ENCODE data around the gene CCNL2. TPM values are rescaled to one million over a fixed set of nuclear protein-coding genes. Genes with fewer than 3 reads are reported as not detected.

CCNL2 gene
- polyA plus RNA-seq, 1 donor: 174 TPM

GRCh38 chr1:1355416-1355815 lies 43.7 kb downstream of the CCNL2 start:
- DNase-seq: no peak

GRCh38 chr1:1354271-1355247 lies 44.6 kb downstream of the CCNL2 start:
- DNase-seq: no peak

- no peak for DNase-seq
Measured at GRCh38 chr1:1353389-1354151, 45.6 kb downstream of the CCNL2 start.

GRCh38 chr1:1352786-1353388 lies 46.2 kb downstream of the CCNL2 start:
- no peak for DNase-seq

GRCh38 chr1:1351511-1352427 lies 47.4 kb downstream of the CCNL2 start:
- DNase-seq: peak; percentile 74

GRCh38 chr1:1349256-1350012 lies 49.7 kb downstream of the CCNL2 start, which contains the start of gene DVL1:
Gene DVL1 (minus strand): TSS chr1:1349418. CDS start chr1:1349065, 353 bp downstream.
- peak; percentile 80 for DNase-seq

- no peak for DNase-seq
Measured at GRCh38 chr1:1348420-1349255, 50.5 kb downstream of the CCNL2 start.

GRCh38 chr1:1347663-1348419 lies 51.3 kb downstream of the CCNL2 start:
- DNase-seq: no peak

GRCh38 chr1:1347026-1347595 lies 52.0 kb downstream of the CCNL2 start:
- DNase-seq: no peak

GRCh38 chr1:1346501-1346890 lies 52.6 kb downstream of the CCNL2 start:
- no peak for DNase-seq

- DNase-seq: no peak
Measured at GRCh38 chr1:1345860-1346500, 53.2 kb downstream of the CCNL2 start.

- no peak for DNase-seq
Measured at GRCh38 chr1:1345384-1345783, 53.8 kb downstream of the CCNL2 start.

GRCh38 chr1:1344655-1345361 lies 54.3 kb downstream of the CCNL2 start:
- no peak for DNase-seq

GRCh38 chr1:1343811-1344421 lies 55.2 kb downstream of the CCNL2 start:
- DNase-seq: no peak

GRCh38 chr1:1342584-1343115 lies 56.5 kb downstream of the CCNL2 start:
- no peak for DNase-seq

- DNase-seq: no peak
Measured at GRCh38 chr1:1342061-1342562, 57.0 kb downstream of the CCNL2 start.

GRCh38 chr1:1341549-1342021 lies 57.5 kb downstream of the CCNL2 start:
- DNase-seq: no peak
